Cardiac muscle cell (in vitro differentiated cells and primary cell): ENCODE data around the gene GJA9. TPM values are rescaled to one million over a fixed set of nuclear protein-coding genes. Genes with fewer than 3 reads are reported as not detected.

Experiments used
- DNase-seq, 2 donors: peaks; one replicate each; pipeline versions ENCODE4 v3.0.0 to v3.0.0-alpha.2; 2010 to 2017; ENCODE audit warnings: low read depth in 1 of 2, low spot score in 1 of 2
- H3K27ac ChIP-seq: fragments of 200-600 bp; sonication (generic); 2 replicates; pipeline ENCODE4 v1.5.1; 2016
- H3K27me3 ChIP-seq: fragments of 200-600 bp; sonication (generic); 2 replicates; pipeline ENCODE4 v1.6.0; 2016; ENCODE audit warnings: control low read depth
- H3K36me3 ChIP-seq: fragments of 200-600 bp; sonication (generic); 2 replicates; pipeline ENCODE4 v1.5.1; 2016; ENCODE audit warnings: control low read depth
- H3K4me1 ChIP-seq: fragments of 200-600 bp; sonication (generic); 2 replicates; pipeline ENCODE4 v1.8.1; 2017; ENCODE audit warnings: low read depth, mild to moderate bottlenecking, mixed run types
- H3K4me3 ChIP-seq: fragments of 200-600 bp; sonication (generic); 2 replicates; pipeline ENCODE4 v1.5.1; 2016; ENCODE audit warnings: mild to moderate bottlenecking
- H3K9me3 ChIP-seq: fragments of 200-600 bp; sonication (generic); 2 replicates; pipeline ENCODE4 v1.5.1; 2017; ENCODE audit warnings: low read depth, mild to moderate bottlenecking, control low read depth
- polyA plus RNA-seq: library from polyadenylated mRNA; unstranded; fragments of >200 nt; fragmentation: Nextera tagmentation; extraction: Ambion mirVana; gene quantifications from 2 replicates; pipeline ENCODE4 v1.2.1, GENCODE V29; 2016
- total RNA-seq: library from RNA; depleted of rRNA; stranded (reverse); fragments of >200 nt; gene quantifications from 2 replicates; pipeline ENCODE4 v1.2.3, GENCODE V29; 2016
- TF ChIP-seq, protein P1 (sequence below): IDR thresholded peaks from 2 replicates; pipeline ENCODE4 v1.5.1; 2012; ENCODE audit warnings: low read depth, mild to moderate bottlenecking, low read length

The GJA9 gene
- total and polyA plus RNA-seq, 2 experiments from 2014 or later: not detected

DNA sequence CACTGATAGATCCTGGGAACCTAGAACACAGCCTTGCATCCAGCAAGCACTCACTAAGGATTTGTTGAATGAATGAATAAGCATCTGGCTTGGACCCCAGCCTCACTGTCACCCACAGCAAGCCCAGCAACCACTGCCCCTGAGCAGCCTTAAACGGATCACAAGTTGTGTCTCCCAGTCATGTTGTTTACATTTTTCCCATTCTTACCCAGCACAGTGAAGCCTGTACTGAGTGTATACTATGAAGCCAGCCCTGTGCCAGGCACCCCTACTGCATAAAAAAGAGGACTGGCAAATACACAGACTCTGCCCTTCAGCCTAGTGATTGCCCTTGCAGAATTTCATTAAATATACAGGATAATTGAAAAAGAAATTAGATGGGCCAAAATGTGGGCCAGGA is 52.0 kb downstream of the GJA9 start:
- Histone ChIP-seq H3K36me3 (no peaks in the 10 kb centered on the region), H3K9me3 (no peaks in the 10 kb centered on the region), H3K4me3 (no peak overlapping the region), H3K27me3 (peaks cover 9% of the 10 kb centered on the region), H3K4me1 (no peaks in the 10 kb centered on the region), H3K27ac (no peak overlapping the region)
- no peak for DNase-seq
- TF ChIP-seq, protein P1, sequence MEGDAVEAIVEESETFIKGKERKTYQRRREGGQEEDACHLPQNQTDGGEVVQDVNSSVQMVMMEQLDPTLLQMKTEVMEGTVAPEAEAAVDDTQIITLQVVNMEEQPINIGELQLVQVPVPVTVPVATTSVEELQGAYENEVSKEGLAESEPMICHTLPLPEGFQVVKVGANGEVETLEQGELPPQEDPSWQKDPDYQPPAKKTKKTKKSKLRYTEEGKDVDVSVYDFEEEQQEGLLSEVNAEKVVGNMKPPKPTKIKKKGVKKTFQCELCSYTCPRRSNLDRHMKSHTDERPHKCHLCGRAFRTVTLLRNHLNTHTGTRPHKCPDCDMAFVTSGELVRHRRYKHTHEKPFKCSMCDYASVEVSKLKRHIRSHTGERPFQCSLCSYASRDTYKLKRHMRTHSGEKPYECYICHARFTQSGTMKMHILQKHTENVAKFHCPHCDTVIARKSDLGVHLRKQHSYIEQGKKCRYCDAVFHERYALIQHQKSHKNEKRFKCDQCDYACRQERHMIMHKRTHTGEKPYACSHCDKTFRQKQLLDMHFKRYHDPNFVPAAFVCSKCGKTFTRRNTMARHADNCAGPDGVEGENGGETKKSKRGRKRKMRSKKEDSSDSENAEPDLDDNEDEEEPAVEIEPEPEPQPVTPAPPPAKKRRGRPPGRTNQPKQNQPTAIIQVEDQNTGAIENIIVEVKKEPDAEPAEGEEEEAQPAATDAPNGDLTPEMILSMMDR: no peak

DNA sequence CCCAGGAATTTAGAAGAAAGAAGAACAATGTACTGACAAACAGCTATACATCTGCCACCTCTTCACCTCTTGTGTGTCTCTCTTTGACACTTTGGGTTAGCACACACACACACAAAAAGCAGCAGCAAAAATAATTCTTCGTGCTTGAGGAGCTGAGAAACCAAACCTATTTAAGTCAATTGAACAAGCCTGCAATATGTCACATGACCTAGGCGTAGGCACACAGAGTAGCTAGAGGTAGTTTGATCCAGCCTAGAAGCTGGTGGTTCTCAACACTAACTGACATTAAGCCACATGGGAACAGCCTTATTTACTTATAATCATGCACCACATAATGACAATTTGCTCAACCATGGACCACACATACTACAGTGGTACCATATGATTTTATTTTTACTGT is 54.1 kb downstream of the GJA9 start:
- DNase-seq: no peak
- H3K27ac ChIP-seq: no peak overlapping the region
- H3K4me3 ChIP-seq: no peak overlapping the region
- no peaks in the 10 kb centered on the region for H3K36me3 ChIP-seq
- peaks cover 11% of the 10 kb centered on the region for H3K27me3 ChIP-seq
- H3K9me3 ChIP-seq: no peaks in the 10 kb centered on the region
- H3K4me1 ChIP-seq: no peaks in the 10 kb centered on the region
- TF ChIP-seq, protein P1: no peak

DNA sequence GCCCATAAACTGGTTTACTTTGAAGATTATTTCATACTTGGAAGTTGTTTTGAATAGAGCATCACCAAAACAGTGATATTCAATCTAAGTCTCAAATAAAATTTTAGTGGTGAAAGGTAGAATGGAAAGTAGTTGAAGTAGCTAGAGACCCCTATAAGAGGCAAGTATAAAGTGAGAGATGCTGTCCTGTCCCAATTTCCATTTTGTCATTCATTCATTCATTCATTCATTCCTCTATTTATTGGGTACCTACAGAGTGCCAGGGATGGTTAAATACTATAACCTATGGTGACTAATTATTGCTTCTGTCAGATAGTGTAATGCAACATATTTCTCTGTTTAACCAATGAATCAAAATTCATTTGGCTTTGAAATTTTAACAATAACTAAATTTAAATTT is 54.5 kb downstream of the GJA9 start:
- peaks cover 15% of the 10 kb centered on the region for H3K27me3 ChIP-seq
- TF ChIP-seq, protein P1: no peak
- H3K36me3 ChIP-seq: no peaks in the 10 kb centered on the region
- H3K27ac ChIP-seq: no peak overlapping the region
- no peaks in the 10 kb centered on the region for H3K4me1 ChIP-seq
- no peaks in the 10 kb centered on the region for H3K9me3 ChIP-seq
- DNase-seq: no peak
- H3K4me3 ChIP-seq: no peak overlapping the region

DNA sequence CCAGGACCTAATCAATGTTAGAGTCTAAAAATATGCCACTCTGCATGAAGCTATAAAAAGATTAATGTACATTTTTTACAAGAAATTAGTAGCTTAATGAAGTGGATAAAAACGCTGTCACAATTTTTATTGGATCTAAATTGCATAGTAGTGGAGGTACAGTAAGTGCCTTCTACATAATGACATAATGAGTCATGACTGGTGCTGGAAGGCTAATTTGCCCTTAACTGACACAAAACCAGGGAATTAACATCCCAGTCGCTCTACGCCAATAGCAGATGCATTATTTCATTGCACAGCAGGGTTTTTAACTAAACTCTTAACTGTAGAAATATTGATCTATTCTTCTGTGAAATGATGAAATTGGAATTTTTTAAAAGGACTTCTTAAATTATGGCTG is 55.1 kb downstream of the GJA9 start:
- no peaks in the 10 kb centered on the region for H3K9me3 ChIP-seq
- H3K27ac ChIP-seq: no peak overlapping the region
- TF ChIP-seq, protein P1: no peak
- H3K4me3 ChIP-seq: no peak overlapping the region
- no peaks in the 10 kb centered on the region for H3K36me3 ChIP-seq
- no peak for DNase-seq
- H3K4me1 ChIP-seq: no peaks in the 10 kb centered on the region
- peaks cover 17% of the 10 kb centered on the region for H3K27me3 ChIP-seq

Other genes with a start within 250 kb of the GJA9 start
- gene RRAGC, start 21.8 kb downstream of the GJA9 start, total RNA-seq: 3.7 and 5.3 TPM in 2 replicates
- gene RRAGC, start 21.8 kb downstream of the GJA9 start, polyA plus RNA-seq: 10.3 and 13.7 TPM in 2 replicates
- 8.8 and 22.9 TPM in 2 replicates for gene MYCBP, start 8.2 kb downstream of the GJA9 start, total RNA-seq
- 51.8 and 66.9 TPM in 2 replicates for gene MYCBP, start 8.2 kb downstream of the GJA9 start, polyA plus RNA-seq
- not detected in 2 replicates for gene RHBDL2, start 60.2 kb upstream of the GJA9 start, total RNA-seq
- gene RHBDL2, start 60.2 kb upstream of the GJA9 start, polyA plus RNA-seq: 0.21 TPM in 1 of 2 replicates, not detected in the other
- 93.6 and 125 TPM in 2 replicates for gene AKIRIN1, start 109.7 kb upstream of the GJA9 start, total RNA-seq
- gene AKIRIN1, start 109.7 kb upstream of the GJA9 start, polyA plus RNA-seq: 124 and 138 TPM in 2 replicates
- 978 and 1,045 TPM in 2 replicates for gene NDUFS5, start 144.8 kb upstream of the GJA9 start, total RNA-seq
- gene NDUFS5, start 144.8 kb upstream of the GJA9 start, polyA plus RNA-seq: 921 and 1,004 TPM in 2 replicates